ENCODE measurements around the gene TSHZ2. TPM values are rescaled to one million over a fixed set of nuclear protein-coding genes. Genes with fewer than 3 reads are reported as not detected.

TSHZ2 gene
- total and polyA plus RNA-seq, 7 donors: 1.2 to 32.7 (median 14.0) TPM

DNA sequence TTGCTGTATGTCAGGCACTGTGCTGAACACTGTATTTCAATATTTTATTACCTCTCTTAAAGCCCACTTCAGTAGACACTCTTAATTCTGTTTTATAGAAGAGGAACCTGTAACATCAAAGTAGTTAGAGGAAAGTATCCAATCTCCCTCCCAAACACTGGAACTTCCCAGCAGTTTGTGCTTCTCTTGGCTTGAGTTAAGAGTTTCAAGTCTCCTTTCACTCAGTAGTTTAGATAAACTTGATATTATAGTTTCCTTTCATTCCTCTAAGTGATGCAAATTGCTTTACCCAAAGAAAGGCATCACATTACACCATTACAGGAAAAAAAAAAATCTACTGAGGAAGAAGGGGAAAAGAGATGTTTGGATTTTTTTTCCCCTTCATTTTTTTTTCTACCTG lies 164.3 kb downstream of the TSHZ2 start:
- Histone ChIP-seq H3K36me3 (no peaks in the 10 kb centered on the region), H3K9me3 (no peaks in the 10 kb centered on the region), H3K4me1 (no peaks in the 10 kb centered on the region), H3K4me3 (no peak overlapping the region), H3K27ac (no peak overlapping the region), H3K27me3 (no peaks in the 10 kb centered on the region)
- TF ChIP-seq POLR2AphosphoS5 (IDR thresholded peaks at IDR 0.05) (no peak), POLR2A (IDR thresholded peaks at IDR 0.05) (no peak), EP300 (IDR thresholded peaks at IDR 0.05) (no peak)
- TF ChIP-seq, protein P1, sequence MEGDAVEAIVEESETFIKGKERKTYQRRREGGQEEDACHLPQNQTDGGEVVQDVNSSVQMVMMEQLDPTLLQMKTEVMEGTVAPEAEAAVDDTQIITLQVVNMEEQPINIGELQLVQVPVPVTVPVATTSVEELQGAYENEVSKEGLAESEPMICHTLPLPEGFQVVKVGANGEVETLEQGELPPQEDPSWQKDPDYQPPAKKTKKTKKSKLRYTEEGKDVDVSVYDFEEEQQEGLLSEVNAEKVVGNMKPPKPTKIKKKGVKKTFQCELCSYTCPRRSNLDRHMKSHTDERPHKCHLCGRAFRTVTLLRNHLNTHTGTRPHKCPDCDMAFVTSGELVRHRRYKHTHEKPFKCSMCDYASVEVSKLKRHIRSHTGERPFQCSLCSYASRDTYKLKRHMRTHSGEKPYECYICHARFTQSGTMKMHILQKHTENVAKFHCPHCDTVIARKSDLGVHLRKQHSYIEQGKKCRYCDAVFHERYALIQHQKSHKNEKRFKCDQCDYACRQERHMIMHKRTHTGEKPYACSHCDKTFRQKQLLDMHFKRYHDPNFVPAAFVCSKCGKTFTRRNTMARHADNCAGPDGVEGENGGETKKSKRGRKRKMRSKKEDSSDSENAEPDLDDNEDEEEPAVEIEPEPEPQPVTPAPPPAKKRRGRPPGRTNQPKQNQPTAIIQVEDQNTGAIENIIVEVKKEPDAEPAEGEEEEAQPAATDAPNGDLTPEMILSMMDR (IDR thresholded peaks at IDR 0.05): no peak
- DNase-seq: no peak
- intact Hi-C loops (cut with DNase I): no loop called here

- intact Hi-C loops (cut with DNase I): no loop called here
- Histone ChIP-seq H3K4me3 (no peak overlapping the region), H3K9me3 (no peaks in the 10 kb centered on the region), H3K27ac (no peak overlapping the region), H3K4me1 (no peaks in the 10 kb centered on the region), H3K27me3 (no peaks in the 10 kb centered on the region), H3K36me3 (no peaks in the 10 kb centered on the region)
- no peak for DNase-seq
- no peak for TF ChIP-seq POLR2A (IDR thresholded peaks at IDR 0.05)
- TF ChIP-seq POLR2AphosphoS5 (IDR thresholded peaks at IDR 0.05): no peak
- TF ChIP-seq EP300 (IDR thresholded peaks at IDR 0.05): no peak
- TF ChIP-seq, protein P1 (IDR thresholded peaks at IDR 0.05): no peak
- whole genome bisulfite sequencing, 2 donors: 61 to 74% methylated on average over 3 of the region's 3 CpGs
Measured at GRCh38 chr20:53138454-53139262, 166.5 kb downstream of the TSHZ2 start.

- Histone ChIP-seq H3K4me3 (no peak overlapping the region), H3K36me3 (no peaks in the 10 kb centered on the region), H3K27me3 (no peaks in the 10 kb centered on the region), H3K27ac (no peak overlapping the region), H3K9me3 (no peaks in the 10 kb centered on the region), H3K4me1 (no peaks in the 10 kb centered on the region)
- 69 to 84% methylated on average over 11 of the region's 11 CpGs for WGBS, 2 donors
- DNase-seq: no peak
- intact Hi-C loops (cut with DNase I): no loop called here
- TF ChIP-seq POLR2AphosphoS5 (IDR thresholded peaks at IDR 0.05) (no peak), EP300 (IDR thresholded peaks at IDR 0.05) (no peak), POLR2A (IDR thresholded peaks at IDR 0.05) (no peak)
- TF ChIP-seq, protein P1 (IDR thresholded peaks at IDR 0.05): no peak
Measured at GRCh38 chr20:53141201-53142050, 169.3 kb downstream of the TSHZ2 start.

DNA sequence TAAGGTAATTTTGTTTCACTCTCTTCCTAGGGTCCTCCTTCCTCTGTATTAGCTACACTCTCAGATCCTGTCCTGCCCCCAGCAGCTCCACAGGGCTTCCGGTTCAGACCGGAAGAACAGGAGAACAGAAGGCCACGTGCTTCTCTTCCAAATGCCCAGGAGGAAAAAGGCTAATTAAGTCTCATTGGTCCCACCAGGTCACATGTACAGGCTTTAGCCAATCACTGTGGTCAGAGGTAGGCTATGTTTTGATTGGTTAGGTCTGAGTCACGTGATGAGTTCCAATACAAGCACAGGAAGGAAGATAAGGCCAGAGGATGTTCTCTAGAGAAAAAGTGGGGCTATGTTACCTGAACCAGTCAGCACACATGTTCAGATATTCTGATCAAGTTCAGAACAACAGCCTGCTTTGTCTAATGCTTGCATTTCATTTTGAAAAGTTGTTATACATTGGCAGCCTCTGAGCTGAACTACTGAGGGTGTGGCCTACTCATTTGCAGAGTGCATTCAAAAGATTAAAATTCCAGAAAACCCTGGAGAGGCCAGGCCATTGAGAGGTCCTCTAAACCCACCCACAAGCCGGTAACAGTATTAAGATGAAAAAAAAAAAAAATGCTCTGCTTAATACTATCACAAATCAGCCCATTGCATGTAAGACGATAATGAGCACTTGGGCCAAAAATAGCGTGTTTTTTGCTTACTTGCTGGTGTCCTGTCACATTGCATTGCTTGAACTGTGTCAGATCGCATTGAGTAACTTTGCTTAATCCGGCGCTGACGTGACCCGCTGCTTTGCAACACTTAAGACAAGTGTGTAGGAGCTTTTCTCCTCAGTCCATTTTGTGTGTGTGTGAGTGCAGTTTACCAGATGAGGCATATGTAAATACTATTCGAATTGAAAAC lies 170.3 kb downstream of the TSHZ2 start:
- no peak for DNase-seq
- H3K4me3 ChIP-seq: no peak overlapping the region
- no peaks in the 10 kb centered on the region for H3K36me3 ChIP-seq
- 85 to 86% methylated on average over 13 of the region's 13 CpGs for WGBS, 2 donors
- intact Hi-C loops (cut with DNase I): no loop called here
- H3K9me3 ChIP-seq: no peaks in the 10 kb centered on the region
- H3K27ac ChIP-seq: no peak overlapping the region
- no peaks in the 10 kb centered on the region for H3K27me3 ChIP-seq
- no peak for TF ChIP-seq EP300 (IDR thresholded peaks at IDR 0.05)
- TF ChIP-seq, protein P1 (IDR thresholded peaks at IDR 0.05): no peak
- no peak for TF ChIP-seq POLR2A (IDR thresholded peaks at IDR 0.05)
- TF ChIP-seq POLR2AphosphoS5 (IDR thresholded peaks at IDR 0.05): no peak
- H3K4me1 ChIP-seq: no peaks in the 10 kb centered on the region
